Activated CD8-positive, alpha-beta memory T cell treated with anti-CD3 and anti-CD28 coated beads, Interleukin-2, amount 50 U/mL, for 1 hour (primary cell): ENCODE data around the gene CRIP1.

ENCODE experiments used
- DNase-seq: peaks from one replicate; pipeline ENCODE4 v3.0.0-alpha.2; 2020; ENCODE audit errors: extremely low read depth

CRIP1 gene

DNA sequence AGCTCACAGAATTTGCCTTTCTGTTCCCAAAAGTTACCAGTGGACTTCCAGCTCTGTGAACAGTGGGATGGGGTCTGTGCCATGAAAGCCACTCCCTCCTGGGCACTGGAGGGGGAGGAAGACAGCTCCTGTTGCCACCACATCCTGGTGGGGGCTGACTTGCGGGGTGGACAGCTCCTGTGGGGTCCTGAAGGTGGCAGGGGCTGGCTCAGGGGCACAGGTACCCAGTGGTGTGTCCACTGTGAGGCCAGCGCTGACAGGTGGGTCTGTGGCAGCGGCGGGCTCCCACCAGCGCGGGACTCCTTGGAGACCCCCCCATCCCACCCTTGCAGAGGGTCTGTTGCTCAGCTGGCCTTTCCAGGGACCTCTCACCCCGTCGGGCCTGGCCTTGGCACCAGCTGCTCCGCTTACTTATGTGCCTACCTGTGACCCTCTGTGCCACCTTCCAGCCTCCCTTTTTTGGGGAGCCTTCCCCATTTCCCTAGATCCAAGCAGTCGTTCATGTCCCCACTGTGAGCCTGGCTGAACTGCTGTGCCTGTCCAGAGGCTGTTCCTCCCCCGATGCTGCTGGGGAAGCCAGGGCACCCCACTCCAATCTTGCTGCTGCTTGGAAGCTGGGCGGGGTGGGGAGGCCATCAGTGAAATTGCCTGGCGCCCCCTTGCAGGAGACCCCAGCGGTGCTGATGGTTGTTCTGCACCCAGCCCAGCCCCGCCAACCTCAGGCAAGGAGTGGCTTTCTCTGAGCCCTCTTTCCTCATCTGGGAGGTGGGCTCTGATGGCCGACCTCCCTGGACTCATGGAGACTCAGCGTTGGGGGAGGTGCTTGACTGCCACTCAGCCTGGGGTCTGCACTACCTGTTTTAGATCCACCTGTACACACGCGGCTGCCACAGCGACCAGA is 6.5 kb downstream of the CRIP1 start:
- no peak for DNase-seq

DNA sequence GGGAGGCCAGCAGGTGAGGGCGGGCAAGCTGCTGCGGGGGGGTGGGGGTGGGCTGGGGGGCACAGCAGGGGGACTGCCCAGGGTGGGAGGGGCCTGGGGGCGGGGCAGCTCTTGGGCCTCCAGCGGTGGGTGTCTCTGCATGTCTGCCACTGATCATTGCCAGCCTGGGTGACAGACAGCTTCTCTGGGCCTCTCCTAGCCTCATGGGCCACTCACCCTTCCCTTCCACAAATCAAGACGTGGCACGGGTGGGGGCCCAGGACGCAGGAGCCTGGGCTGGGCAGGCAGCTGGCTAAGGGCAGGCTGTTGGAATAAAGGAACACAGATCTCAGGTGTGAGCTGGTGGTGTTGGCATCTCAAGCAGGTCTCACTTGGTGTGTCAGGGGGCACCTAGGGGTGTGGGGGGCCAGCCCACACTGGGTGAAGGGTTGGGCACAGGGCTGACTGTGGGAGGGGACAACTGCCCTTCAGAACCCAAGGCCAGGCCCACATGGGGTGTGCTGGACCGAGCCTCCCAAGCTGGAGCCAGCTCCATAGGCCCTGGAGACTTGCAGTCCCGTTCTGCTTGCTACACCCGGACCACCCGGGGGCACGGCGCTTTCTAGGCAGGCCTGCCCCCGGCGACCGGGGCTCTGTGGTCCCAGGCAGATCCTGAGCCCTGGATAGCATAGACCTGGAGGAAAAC is 7.4 kb downstream of the CRIP1 start:
- no peak for DNase-seq

GRCh38 chr14:105494606-105494929 is 7.9 kb downstream of the CRIP1 start:
- DNase-seq, result no peak

DNA sequence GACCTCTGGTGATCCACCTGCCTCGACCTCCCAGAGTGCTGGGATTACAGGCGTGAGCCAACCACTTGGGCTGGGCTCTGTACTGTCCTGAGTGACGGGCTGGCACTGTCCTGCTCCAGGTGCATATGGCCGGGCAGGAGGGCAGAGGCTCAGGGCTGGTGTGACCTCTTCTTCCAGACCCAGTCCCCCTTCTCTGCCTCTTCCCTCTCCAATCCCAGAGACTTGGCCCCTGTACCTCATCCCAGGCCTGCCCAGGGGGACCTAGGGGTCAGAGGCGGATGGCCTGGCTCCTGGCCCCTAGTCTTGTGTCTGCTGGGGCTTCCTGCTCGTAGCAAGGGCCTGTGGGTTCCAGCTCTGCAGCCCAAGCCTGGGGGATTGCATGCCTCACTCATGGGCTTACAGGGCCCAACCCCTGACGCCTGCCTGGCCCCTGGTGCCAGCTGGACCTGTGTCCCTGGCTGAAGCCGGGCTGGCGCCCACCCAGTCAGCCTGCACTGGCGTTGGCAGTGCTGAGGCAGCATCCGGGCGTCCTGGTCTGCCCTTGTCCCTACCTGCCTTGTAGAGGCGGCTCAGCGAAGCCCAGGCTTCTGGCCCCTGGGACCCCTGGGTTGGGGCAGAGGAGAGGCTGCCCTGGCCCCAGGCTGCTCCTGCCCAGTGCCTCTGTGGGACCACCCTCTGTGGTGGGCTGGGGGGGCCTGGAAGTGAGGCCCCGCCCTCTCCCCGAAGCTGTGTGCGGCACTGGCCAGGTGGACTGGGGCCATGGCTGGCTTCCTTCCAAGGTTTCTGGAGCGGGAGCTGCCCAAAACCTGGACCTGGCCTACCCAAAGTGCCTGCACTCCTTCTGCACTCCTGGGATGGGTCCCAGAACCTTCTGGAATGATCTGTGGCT is 8.7 kb downstream of the CRIP1 start:
- DNase-seq, result no peak

GRCh38 chr14:105495990-105496830 is 9.5 kb downstream of the CRIP1 start:
- no peak for DNase-seq

GRCh38 chr14:105496831-105497591 is 10.3 kb downstream of the CRIP1 start:
- DNase-seq, result no peak

- no peak for DNase-seq
Observed at GRCh38 chr14:105497671-105498429, 11.2 kb downstream of the CRIP1 start.

DNA sequence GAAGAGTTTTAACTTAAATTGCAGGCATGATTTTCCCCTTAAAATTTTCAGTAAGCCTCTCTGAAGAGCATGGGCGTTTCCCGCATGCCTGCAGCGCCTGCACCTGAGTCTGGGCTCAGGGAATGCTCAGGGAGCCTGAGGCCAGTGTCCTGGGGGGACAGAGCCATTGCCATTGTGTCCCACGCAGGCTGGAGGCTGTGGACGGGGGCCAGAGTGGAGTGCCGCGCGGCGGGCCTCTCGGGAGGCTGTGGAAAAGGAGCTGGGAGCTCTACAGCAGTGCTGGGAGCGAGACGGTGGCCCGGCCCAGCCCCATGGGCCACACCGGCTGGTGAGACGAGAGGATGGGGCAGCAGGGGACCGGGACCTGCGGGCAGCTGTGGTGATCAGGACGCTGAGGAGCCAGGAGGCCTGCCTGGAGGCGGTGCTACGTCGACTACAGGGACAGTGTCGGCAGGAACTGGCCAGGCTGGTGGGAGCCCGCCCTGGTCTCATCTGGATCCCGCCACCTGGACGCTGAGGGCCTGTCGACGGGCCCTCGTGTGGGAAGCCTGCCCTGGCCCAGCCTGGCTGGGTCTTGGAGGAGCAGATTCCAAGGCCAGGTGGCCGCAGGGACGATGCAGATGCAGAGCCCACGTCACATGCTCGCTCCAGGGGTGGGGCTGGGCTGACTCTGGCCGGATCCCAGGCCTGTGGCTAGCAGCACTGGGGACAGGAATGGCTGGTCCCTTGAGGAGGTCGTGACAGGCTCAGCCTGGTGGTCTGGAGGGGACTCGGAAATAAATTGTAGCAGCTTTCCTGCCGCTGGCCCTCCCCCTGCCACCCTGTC is 12.0 kb downstream of the CRIP1 start:
- DNase-seq, result no peak

GRCh38 chr14:105499256-105500035 is 12.8 kb downstream of the CRIP1 start:
- no peak for DNase-seq

DNA sequence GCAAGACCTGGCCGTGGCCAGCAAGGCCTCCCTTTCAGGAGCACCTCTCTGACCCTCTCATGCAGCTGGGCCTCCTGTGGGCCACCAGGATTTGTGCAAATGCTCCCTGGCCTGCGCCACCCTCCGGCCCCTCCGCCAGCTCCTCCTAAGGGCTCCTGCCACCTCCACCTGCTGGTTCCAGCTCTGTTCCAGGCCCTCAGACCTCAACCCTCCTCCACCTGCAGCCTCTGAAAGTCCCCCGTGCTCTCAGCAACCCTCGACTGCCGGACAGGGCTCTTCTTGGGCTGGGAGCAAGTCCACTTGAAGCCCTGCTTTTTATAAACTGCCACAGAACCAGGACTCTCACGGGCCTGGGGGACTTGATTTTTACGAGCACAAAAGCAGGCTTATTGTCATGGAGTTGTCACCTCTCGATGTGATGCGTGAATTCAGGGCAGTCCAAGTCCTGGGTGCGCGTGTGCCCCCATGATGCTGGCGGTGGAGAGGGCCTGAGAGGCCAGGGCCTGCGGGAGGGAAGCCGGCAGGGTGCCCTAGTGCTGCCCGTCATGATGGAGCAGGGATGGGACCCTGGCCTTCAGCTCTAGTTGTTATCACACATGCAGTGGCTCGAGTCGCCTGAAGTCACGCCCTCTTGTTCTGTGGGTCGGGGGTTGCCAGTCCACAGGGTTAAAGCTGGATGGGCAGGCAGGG is 13.5 kb downstream of the CRIP1 start:
- no peak for DNase-seq

DNA sequence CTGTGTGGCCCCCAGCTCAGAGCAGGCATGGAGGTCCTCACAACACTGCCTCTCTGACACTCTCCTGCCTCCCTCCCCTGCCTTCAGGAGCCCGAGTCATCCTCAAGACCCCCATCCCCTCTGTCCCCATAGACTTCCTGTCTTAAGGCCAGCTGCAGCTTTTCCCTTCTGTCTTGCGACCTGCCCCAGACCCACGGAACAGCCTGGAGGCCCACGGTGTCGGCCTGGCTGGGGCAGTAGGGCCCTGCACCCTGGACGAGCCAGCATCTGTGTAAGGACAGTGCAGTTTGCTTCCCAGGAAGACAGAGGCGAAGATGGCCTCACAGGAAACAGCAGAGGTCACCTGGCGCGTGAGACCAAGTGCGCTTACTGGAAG is 14.0 kb downstream of the CRIP1 start:
- no peak for DNase-seq

DNA sequence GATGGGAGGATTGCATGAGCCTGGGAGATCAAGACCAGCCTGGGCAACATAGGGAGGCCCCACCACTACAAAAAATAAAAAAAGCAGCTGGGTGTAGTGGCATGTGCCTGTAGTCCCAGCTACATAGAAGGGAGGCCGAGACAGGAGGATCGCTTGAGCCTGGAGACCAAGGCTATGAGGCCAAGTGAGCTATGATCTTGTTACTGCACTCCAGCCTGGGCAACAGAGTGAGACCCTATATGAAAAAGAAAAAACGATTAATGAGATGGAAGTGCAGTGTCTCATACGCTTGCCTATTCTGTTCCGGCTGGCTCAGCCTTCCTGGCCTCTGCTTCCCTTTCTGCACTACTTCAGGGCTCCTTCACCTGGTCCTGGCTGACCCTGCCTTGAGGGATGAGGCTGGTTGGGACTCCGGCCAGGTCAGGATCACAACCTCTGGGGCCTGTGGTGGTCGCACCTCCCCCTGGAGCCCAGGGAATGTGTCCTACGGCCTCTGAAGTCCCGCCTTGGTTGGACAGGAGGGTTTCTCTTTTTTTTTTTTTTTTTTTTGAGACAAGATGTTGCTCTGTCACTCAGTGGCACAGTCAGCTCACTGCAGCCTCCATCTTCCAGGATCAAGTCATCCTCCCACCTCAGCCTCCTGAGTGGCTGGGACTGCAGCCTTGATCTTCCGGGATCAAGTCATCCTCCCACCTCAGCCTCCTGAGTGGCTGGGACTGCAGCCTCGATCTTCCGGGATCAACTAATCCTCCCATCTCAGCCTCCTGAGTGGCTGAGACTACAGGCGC is 15.0 kb downstream of the CRIP1 start:
- no peak for DNase-seq

DNA sequence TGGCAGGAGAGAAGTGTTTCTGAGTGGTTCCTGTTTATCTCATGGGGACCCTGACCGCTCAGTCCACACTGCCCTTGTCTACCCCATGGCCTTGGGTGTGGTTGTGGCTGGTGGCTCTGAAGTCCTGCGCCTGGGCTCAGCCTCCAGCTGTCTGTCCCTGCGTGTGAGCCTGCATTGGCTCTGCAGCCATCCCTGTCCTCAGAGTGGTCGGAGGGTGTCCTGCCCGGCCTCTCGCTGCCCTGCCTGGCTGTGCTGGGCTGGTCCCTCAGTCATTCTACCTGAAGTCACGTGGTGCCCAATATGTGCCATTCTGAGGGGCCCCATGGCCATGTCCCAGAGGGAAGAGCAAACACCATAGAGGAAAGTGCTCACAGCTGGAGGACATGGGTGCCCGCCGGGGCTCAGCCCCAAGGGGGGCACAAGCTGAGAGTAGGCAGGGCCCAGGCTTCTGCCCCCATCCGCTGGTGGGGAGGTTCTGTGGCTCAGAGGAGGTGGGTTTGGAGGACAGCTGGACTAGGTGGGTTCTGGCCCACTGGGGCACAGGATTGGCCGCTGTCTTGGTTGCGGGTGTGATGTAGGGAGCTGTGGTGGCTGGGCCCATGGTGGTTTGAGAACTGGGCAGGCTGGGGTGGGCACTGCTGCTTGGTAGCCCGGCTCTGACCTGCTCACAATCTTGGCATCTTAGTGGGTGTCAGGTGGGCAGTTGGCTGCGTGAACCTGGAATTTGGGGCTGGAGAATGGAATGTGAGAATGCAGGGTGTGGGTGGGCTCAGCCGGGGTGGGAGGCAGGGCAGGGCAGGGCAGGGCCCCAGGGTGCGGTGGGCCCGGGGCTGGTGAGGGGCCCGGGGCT is 16.0 kb downstream of the CRIP1 start:
- no peak for DNase-seq

DNA sequence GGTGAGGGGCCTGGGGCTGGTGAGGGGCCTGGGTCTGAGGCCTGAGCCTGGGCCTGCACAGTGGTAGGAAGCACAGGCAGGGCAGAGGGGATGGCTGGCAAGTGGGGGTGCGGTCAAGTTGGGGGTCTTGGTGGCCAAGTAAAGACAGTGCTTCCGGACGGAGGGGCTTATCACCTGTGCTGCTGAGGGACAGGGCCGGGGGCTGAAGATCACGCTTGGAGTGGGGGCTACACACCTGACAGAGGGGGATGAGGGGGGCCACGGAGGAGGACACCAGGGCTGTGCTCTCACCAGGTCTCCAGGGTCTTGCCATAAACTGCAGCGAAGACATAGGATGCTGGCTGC is 16.6 kb downstream of the CRIP1 start:
- no peak for DNase-seq

DNA sequence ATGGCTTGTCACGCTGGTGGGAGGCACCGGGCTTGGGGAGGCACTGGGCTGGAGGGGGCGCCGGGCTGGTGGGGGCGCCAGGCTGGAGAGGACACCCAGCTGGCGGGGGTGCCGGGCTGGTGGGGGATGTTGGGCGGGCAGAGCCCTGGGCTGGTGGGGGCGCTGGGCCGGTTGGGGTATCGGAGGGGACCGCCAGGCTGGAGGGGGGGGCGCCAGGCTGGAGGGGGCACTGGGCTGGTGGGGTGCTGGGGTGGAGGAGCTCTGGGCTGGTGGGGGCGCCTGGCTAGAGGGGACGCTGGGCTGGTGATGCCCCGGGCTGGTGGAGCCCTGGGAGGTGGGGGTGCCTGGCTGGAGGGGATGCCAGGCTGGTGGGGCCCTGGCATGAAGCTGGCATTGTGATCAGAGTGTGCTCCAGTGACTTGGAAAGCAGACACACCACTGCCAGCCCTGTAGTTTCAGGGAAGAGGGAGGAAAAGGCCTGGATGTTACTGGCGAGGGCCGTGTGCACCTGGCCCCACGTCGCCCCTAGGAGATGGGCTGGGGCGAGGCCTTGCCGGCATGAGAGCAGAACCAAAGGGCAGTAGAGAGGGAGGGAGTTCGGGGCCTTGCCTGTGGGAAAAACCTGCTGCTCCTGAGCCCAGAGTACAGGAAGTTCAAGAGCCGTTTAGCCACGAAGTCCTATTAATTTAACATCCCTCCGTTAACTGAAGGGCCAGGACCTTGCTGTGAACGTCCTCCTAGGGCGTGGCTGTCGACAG is 17.4 kb downstream of the CRIP1 start:
- no peak for DNase-seq
